GM12878 (cell line): ENCODE data around the gene CARD11. TPM values are rescaled to one million over a fixed set of nuclear protein-coding genes. Genes with fewer than 3 reads are reported as not detected.

Experiments used
- ATAC-seq: fragments of 200-7000 bp; cut with Tn5 transposase; 3 replicates; pipeline ENCODE4 v1.9.1; 2020; ENCODE audit warnings: mild to moderate bottlenecking, moderate library complexity
- BruUV-seq: library from RNA; stranded (reverse); fragments of 400-500 nt; replicated peaks from 2 replicates; lab custom pipeline; 2021; lab: Mats Ljungman, UMichigan
- CTCF ChIA-PET: fragments of 300-600 bp; sonication (Branson Sonifier 250); formaldehyde crosslinking; extraction: SDS; loops from one replicate; lab custom pipeline; 2021; ENCODE audit warnings: inconsistent platforms; lab: Yijun Ruan, JAX
- POLR2A ChIA-PET: fragments of 350-600 bp; formaldehyde crosslinking; extraction: SDS; loops from one replicate; lab custom pipeline; 2021; ENCODE audit warnings: inconsistent platforms; lab: Charles Lee
- RAD21 ChIA-PET: fragments of 300-600 bp; sonication (Branson Sonifier 250); formaldehyde crosslinking; loops from one replicate; lab custom pipeline; 2023; ENCODE audit warnings: antibody characterized with exemption; ENCODE audit not compliant: unreplicated experiment; lab: Charles Lee
- SMC1A ChIA-PET: fragments of 300-600 bp; sonication (Branson Sonifier 250); formaldehyde crosslinking; loops from one replicate; lab custom pipeline; 2023; ENCODE audit not compliant: unreplicated experiment, uncharacterized antibody; lab: Charles Lee
- DNase-seq: peaks from one replicate; pipeline ENCODE4 v3.0.0-alpha.2; 2011; ENCODE audit warnings: low read depth, low spot score
- FAIRE-seq: peaks from 3 replicates; lab custom pipeline; 2011; peaks lifted over from hg19 to GRCh38; lab: Jason Lieb, UNC
- H2AFZ ChIP-seq: 2 replicates; pipeline ENCODE4 v1.6.0; 2011; ENCODE audit warnings: low read depth, low read length, control low read depth; ENCODE audit not compliant: control insufficient read depth
- H3K27ac ChIP-seq: 2 replicates; pipeline ENCODE4 v1.5.1; 2011; ENCODE audit warnings: control low read depth; ENCODE audit not compliant: control insufficient read depth, insufficient read depth
- H3K27me3 ChIP-seq, 2 experiments: replicated peaks in 1 of 2; 2 replicates each; pipeline versions ENCODE4 v1.6.0 to v1.6.1; 2011; ENCODE audit warnings: low read length in 1 of 2; ENCODE audit not compliant: control insufficient read depth in 2 of 2, insufficient read depth in 2 of 2
- H3K36me3 ChIP-seq, 2 experiments: 2 replicates each; pipeline ENCODE4 v1.5.1; 2011; ENCODE audit warnings: low read length in 1 of 2; ENCODE audit not compliant: control insufficient read depth in 2 of 2, insufficient read depth in 2 of 2
- H3K4me1 ChIP-seq: 2 replicates; pipeline ENCODE4 v1.6.1; 2011; ENCODE audit warnings: mild to moderate bottlenecking, low read length, moderate library complexity, mixed read lengths; ENCODE audit not compliant: control insufficient read depth, insufficient read depth
- H3K4me2 ChIP-seq: 2 replicates; pipeline ENCODE4 v1.6.0; 2011; ENCODE audit warnings: control low read depth; ENCODE audit not compliant: control insufficient read depth, insufficient read depth
- H3K4me3 ChIP-seq: fragments of 200-600 bp; sonication (generic); 2 replicates; pipeline ENCODE4 v1.5.1; 2016
- H3K79me2 ChIP-seq: 2 replicates; pipeline ENCODE4 v1.6.0; 2011; ENCODE audit warnings: low read length; ENCODE audit not compliant: control insufficient read depth, insufficient read depth
- H3K9ac ChIP-seq: 2 replicates; pipeline ENCODE4 v1.8.0; 2011; ENCODE audit warnings: low read length, control low read depth, mixed read lengths; ENCODE audit not compliant: control insufficient read depth, insufficient read depth
- H3K9me3 ChIP-seq: replicated peaks from 3 replicates; pipeline ENCODE4 v1.5.1; 2011; ENCODE audit warnings: mild to moderate bottlenecking, low read length; ENCODE audit not compliant: control insufficient read depth, insufficient read depth
- H4K20me1 ChIP-seq: 2 replicates; pipeline ENCODE4 v1.6.0; 2011; ENCODE audit not compliant: control insufficient read depth, insufficient read depth
- KDM1A ChIP-seq: fragments of 200-600 bp; sonication (generic); IDR thresholded peaks from 2 replicates; pipeline ENCODE4 v1.6.1; 2016; ENCODE audit warnings: borderline replicate concordance
- MXI1 ChIP-seq: fragments of 150-350 bp; IDR thresholded peaks from 2 replicates; pipeline ENCODE4 v1.6.1; 2011; ENCODE audit warnings: low read depth, mild to moderate bottlenecking, inconsistent platforms, low read length, improper control_type of control experiment
- NR2C1 ChIP-seq: fragments of 450-650 bp; IDR thresholded peaks from 2 replicates; pipeline ENCODE4 v1.6.1; 2017; ENCODE audit warnings: antibody characterized with exemption, mild to moderate bottlenecking, moderate library complexity
- POLR2AphosphoS2 ChIP-seq: IDR thresholded peaks from 2 replicates; pipeline ENCODE4 v1.6.1; 2011; ENCODE audit warnings: low read depth, mild to moderate bottlenecking, low read length, improper control_type of control experiment, moderate library complexity
- SIN3A ChIP-seq: IDR thresholded peaks from 2 replicates; pipeline ENCODE4 v1.6.1; 2012; ENCODE audit warnings: low read depth, low read length, improper control_type of control experiment
- SREBF1 ChIP-seq: IDR thresholded peaks from 2 replicates; pipeline ENCODE4 v1.6.1; 2012; ENCODE audit warnings: mild to moderate bottlenecking, low read length
- TBL1XR1 ChIP-seq: IDR thresholded peaks from 2 replicates; pipeline ENCODE4 v1.6.1; 2012; ENCODE audit warnings: low read depth, low read length, improper control_type of control experiment
- ZBED1 ChIP-seq: IDR thresholded peaks from 2 replicates; pipeline ENCODE4 v1.6.1; 2016; ENCODE audit warnings: borderline replicate concordance
- WGBS: methylation state at CpG from one replicate; pipeline ENCODE4 v1.1.6; 2016; ENCODE audit warnings: low lambda C conversion rate; ENCODE audit not compliant: insufficient replicate concordance, insufficient coverage; ENCODE audit errors: missing lambda C conversion rate; 5-methylcytosine and 5-hydroxymethylcytosine counted together
- in situ Hi-C: fragments of 300-500 bp; cut with MboI; formaldehyde crosslinking; loops from 9 replicates; pipeline ENCODE4 v1.14.3; 2018; ENCODE audit warnings: mixed read lengths
- intact Hi-C: fragments of 100-400 bp; cut with micrococcal nuclease; formaldehyde crosslinking; loops from one replicate; pipeline ENCODE4 v1.14.2; 2022; ENCODE audit not compliant: unreplicated experiment
- polyA plus RNA-seq, 11 experiments: library from polyadenylated mRNA; depleted of rRNA in 4 of 11; unstranded in 6 of 11; stranded (reverse) in 5 of 11; fragments of >200 nt; fragmentation: Nextera tagmentation in 4 of 11; fragmentation: Illumina TruSeq in 1 of 11; extraction: Ambion mirVana in 4 of 11; extraction: Trizol in 1 of 11; gene quantifications; 1 replicate in 1 of 11; 2 replicates in 10 of 11; pipeline versions ENCODE4 v1.2.1 to v1.2.3, GENCODE V29; 2011 to 2016; ENCODE audit warnings: inconsistent platforms in 2 of 11, missing spikeins in 2 of 11, low read depth in 1 of 11
- total RNA-seq, 4 experiments: library from RNA; depleted of rRNA in 3 of 4; stranded (reverse); fragments of >200 nt in 3 of 4; fragmentation: Illumina TruSeq in 1 of 4; extraction: Trizol in 1 of 4; gene quantifications; 2 replicates each; pipeline versions ENCODE4 v1.2.1 to v1.2.3, GENCODE V29; 2013 to 2021
- TF ChIP-seq, protein P1 (sequence below): fragments of 450-650 bp; IDR thresholded peaks from 2 replicates; pipeline ENCODE4 v1.6.1; 2017; ENCODE audit warnings: mild to moderate bottlenecking, moderate library complexity
- TF ChIP-seq, protein P2 (sequence below): IDR thresholded peaks from 2 replicates; pipeline ENCODE4 v1.6.1; 2012; ENCODE audit warnings: low read depth, low read length, improper control_type of control experiment
- TF ChIP-seq, protein P3 (sequence below), 3 experiments: IDR thresholded peaks in 2 of 3; conservative IDR thresholded peaks in 1 of 3; 2 replicates each; pipeline ENCODE4 v1.5.1; 2011; ENCODE audit warnings: low read depth in 3 of 3, low read length in 3 of 3, mild to moderate bottlenecking in 3 of 3, control low read depth in 2 of 3, moderate library complexity in 2 of 3, inconsistent platforms in 1 of 3, mixed read lengths in 1 of 3; ENCODE audit not compliant: control insufficient read depth in 2 of 3, insufficient read depth in 1 of 3; ENCODE audit errors: extremely low read depth in 1 of 3
- TF ChIP-seq, protein P4 (sequence below): fragments of 450-650 bp; IDR thresholded peaks from 2 replicates; pipeline ENCODE4 v1.6.1; 2018; ENCODE audit warnings: borderline replicate concordance, mild to moderate bottlenecking; ENCODE audit not compliant: partially characterized antibody

CARD11 gene
- total and polyA plus RNA-seq, 10 of the 15 experiments (the other 5 are each of a cell fraction or from before 2014, with no cell fraction given), result 0.27 to 72.0 (median 28.4) TPM

DNA sequence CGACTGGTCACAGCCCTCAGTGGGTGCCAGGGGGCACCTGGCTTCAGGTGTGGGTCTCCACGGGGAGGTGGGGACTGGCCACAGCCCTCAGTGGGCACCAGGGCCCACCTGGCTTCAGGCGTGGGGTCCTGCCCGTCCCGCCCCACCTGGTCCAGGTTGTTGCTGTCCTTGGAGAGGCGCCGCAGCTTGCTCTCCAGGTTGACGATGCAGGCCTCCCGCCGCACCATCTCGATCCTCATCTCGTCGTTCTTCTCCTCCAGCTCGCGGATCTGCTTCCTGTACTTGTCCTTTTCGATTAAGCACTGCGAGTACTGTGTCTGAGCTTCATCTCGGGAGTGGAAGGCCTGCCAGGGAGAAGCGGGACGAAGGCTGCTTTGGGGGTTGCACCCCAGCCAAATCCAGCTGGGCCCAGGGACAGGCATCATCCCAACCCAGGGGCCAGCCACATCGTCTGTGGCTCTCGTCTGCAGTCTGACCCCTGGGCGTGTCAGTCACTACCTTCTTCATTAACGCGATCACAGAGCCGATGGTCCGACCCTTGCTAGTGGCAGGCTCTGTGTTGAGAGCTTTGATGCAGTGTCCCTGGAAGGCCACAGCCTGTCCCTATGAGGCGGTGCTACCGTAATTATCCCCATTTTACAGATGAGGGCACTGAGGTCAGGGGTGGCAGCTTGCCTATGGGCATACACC is 106.6 kb downstream of the CARD11 start:
- Histone ChIP-seq H3K9ac (no peak overlapping the region), H3K4me1 (no peaks in the 10 kb centered on the region), H3K9me3 (no peaks in the 10 kb centered on the region), H4K20me1 (no peaks in the 10 kb centered on the region), H3K4me2 (no peak overlapping the region), H3K79me2 (no peaks in the 10 kb centered on the region), H3K27me3 (no peaks in the 10 kb centered on the region), H3K36me3 (peaks cover 14 to 19% of the 10 kb centered on the region in 2 experiments; a peak in 3 of 4 replicates), H2AFZ (no peak overlapping the region), H3K4me3 (no peak overlapping the region), H3K27ac (no peak overlapping the region)
- in situ Hi-C loops (no loop called here), intact Hi-C loops (no loop called here)
- no peak for DNase-seq
- no peak for TF ChIP-seq NR2C1
- TF ChIP-seq SIN3A, result no peak
- TF ChIP-seq, protein P1, sequence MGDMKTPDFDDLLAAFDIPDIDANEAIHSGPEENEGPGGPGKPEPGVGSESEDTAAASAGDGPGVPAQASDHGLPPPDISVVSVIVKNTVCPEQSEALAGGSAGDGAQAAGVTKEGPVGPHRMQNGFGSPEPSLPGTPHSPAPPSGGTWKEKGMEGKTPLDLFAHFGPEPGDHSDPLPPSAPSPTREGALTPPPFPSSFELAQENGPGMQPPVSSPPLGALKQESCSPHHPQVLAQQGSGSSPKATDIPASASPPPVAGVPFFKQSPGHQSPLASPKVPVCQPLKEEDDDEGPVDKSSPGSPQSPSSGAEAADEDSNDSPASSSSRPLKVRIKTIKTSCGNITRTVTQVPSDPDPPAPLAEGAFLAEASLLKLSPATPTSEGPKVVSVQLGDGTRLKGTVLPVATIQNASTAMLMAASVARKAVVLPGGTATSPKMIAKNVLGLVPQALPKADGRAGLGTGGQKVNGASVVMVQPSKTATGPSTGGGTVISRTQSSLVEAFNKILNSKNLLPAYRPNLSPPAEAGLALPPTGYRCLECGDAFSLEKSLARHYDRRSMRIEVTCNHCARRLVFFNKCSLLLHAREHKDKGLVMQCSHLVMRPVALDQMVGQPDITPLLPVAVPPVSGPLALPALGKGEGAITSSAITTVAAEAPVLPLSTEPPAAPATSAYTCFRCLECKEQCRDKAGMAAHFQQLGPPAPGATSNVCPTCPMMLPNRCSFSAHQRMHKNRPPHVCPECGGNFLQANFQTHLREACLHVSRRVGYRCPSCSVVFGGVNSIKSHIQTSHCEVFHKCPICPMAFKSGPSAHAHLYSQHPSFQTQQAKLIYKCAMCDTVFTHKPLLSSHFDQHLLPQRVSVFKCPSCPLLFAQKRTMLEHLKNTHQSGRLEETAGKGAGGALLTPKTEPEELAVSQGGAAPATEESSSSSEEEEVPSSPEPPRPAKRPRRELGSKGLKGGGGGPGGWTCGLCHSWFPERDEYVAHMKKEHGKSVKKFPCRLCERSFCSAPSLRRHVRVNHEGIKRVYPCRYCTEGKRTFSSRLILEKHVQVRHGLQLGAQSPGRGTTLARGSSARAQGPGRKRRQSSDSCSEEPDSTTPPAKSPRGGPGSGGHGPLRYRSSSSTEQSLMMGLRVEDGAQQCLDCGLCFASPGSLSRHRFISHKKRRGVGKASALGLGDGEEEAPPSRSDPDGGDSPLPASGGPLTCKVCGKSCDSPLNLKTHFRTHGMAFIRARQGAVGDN, result no peak
- no peak for TF ChIP-seq ZBED1
- TF ChIP-seq, protein P2, sequence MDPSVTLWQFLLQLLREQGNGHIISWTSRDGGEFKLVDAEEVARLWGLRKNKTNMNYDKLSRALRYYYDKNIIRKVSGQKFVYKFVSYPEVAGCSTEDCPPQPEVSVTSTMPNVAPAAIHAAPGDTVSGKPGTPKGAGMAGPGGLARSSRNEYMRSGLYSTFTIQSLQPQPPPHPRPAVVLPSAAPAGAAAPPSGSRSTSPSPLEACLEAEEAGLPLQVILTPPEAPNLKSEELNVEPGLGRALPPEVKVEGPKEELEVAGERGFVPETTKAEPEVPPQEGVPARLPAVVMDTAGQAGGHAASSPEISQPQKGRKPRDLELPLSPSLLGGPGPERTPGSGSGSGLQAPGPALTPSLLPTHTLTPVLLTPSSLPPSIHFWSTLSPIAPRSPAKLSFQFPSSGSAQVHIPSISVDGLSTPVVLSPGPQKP, result no peak
- no peak for TF ChIP-seq MXI1
- no peak for TF ChIP-seq KDM1A
- TF ChIP-seq, protein P3, sequence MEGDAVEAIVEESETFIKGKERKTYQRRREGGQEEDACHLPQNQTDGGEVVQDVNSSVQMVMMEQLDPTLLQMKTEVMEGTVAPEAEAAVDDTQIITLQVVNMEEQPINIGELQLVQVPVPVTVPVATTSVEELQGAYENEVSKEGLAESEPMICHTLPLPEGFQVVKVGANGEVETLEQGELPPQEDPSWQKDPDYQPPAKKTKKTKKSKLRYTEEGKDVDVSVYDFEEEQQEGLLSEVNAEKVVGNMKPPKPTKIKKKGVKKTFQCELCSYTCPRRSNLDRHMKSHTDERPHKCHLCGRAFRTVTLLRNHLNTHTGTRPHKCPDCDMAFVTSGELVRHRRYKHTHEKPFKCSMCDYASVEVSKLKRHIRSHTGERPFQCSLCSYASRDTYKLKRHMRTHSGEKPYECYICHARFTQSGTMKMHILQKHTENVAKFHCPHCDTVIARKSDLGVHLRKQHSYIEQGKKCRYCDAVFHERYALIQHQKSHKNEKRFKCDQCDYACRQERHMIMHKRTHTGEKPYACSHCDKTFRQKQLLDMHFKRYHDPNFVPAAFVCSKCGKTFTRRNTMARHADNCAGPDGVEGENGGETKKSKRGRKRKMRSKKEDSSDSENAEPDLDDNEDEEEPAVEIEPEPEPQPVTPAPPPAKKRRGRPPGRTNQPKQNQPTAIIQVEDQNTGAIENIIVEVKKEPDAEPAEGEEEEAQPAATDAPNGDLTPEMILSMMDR (IDR thresholded peaks at IDR 0.05 in 2 of 3, conservative IDR thresholded peaks at IDR 0.05 in 1 of 3; ENCODE audit: control insufficient read depth in 2 of 3, extremely low read depth in 1 of 3, insufficient read depth in 1 of 3, low read depth in 3 of 3, low read length in 3 of 3), result no peak
- no peak for TF ChIP-seq SREBF1
- TF ChIP-seq, protein P4, sequence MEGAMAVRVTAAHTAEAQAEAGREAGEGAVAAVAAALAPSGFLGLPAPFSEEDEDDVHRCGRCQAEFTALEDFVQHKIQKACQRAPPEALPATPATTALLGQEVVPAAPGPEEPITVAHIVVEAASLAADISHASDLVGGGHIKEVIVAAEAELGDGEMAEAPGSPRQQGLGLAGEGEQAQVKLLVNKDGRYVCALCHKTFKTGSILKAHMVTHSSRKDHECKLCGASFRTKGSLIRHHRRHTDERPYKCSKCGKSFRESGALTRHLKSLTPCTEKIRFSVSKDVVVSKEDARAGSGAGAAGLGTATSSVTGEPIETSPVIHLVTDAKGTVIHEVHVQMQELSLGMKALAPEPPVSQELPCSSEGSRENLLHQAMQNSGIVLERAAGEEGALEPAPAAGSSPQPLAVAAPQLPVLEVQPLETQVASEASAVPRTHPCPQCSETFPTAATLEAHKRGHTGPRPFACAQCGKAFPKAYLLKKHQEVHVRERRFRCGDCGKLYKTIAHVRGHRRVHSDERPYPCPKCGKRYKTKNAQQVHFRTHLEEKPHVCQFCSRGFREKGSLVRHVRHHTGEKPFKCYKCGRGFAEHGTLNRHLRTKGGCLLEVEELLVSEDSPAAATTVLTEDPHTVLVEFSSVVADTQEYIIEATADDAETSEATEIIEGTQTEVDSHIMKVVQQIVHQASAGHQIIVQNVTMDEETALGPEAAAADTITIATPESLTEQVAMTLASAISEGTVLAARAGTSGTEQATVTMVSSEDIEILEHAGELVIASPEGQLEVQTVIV, result no peak
- no peak for TF ChIP-seq POLR2AphosphoS2
- no peak for TF ChIP-seq TBL1XR1
- ChIA-PET SMC1A (no interaction called here), CTCF (interaction anchor here (0.6 kb wide), 1 partner anchor 52 kb away, joined by 4 read pairs; no protein-coding TSS in a partner anchor), RAD21 (no interaction called here), POLR2A (no interaction called here)
- WGBS, result 94% methylated on average over 27 of the region's 29 CpGs
- no peak for FAIRE-seq
- ATAC-seq, result no peak
- BruUV-seq, result no TSS peak
